Limb (tissue), 2 donors: ENCODE results near the gene SPSB3.

ENCODE experiments used
- DNase-seq, 2 donors: peaks; one replicate each; pipeline ENCODE4 v3.0.0-alpha.2; 2016; ENCODE audit errors: extremely low spot score in 2 of 2

SPSB3 gene

GRCh38 chr16:1775846-1776671 is 6.3 kb downstream of the SPSB3 start:
- no peak for DNase-seq

DNA sequence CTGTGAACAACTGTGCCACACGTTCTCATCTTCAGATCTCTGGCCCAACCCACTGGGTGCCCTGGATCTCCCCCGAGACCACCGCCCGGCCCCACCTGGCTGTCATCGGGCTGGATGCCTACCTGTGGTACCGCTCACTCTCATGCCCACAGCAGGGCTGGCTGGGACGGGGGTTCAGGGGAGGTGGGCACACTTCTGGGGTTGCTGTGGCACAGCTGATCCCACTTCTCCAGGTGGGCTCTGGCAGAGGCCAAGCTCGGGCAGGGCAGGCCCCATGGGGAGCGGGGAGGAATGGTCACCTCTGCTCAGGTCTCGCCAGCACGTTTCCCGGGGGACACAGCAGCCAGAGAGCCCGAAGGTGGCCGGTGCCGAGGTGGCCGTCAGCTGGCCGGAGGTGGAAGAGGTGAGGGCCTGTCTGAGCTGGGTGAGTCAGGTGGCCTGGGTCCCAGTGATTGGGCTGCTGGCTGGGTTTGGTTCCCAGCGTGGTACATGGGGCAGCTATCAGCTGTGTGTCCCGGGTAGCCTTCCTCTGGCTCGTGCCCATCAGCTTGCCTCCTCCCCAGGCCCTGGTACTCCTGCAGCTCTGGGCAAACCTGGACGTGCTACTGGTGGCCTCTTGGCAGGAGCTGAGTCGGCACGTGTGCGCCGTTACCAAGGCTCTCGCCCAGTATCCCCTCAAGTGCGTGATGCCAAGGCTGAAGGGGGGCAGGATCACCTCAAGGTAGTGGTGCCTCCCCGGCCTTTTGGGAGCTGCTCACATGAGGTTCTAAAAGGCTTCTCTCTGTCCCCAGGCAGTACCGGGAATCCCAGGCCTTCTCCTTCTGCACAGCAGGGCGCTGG is 7.1 kb downstream of the SPSB3 start:
- DNase-seq: no peak

DNA sequence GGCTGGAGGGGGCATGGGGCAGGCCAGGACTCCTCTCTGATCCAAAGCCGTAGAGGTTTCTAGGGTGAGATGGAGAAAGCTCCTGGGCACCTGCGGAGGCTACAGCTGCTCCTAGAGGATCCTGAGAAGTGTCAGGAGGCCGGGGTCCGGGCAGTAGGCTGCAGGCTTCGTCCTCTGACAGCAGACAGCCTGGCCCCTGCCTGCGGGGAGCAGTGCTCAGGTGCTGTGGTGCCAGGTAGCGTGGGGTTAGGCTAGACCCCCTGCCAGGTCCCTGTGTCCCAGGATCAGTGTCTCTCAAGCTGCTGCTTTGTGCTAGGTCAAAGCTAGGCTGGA is 8.0 kb downstream of the SPSB3 start:
- no peak for DNase-seq

DNA sequence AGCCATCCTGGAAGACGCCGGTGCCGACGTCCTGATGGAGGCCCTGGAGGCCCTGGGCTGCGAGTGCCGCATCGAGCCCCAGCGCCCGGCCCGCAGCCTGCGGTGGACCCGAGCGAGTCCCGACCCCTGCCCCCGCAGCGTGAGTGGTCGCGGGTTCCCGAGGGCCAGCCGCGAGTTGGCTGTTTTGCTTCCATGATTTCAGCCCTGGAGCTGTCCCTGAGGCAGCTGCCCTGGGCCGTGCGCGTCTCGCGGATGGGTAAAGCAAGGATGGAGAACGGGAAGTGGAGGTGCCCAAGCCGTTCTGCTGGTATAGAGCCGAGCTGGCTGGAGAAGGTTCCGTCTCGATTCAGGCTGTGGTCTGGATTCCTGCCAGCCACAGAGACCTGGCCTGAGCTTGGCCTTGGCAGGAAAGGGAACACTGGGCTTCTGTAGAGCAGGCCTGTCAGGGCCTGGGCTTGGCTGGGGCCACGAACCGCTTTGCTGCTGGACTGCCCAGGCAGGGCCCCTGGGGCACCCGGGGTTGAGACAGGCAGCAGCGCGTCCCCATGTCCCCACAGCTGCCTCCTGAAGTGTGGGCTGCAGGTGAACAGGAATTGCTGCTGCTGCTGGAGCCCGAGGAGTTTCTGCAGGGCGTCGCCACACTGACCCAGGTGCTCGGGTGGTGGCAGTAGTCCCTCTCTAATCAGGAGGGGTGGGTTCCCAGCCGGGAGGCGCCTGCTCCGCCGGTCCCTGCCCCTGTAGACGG is 8.5 kb downstream of the SPSB3 start:
- no peak for DNase-seq

DNA sequence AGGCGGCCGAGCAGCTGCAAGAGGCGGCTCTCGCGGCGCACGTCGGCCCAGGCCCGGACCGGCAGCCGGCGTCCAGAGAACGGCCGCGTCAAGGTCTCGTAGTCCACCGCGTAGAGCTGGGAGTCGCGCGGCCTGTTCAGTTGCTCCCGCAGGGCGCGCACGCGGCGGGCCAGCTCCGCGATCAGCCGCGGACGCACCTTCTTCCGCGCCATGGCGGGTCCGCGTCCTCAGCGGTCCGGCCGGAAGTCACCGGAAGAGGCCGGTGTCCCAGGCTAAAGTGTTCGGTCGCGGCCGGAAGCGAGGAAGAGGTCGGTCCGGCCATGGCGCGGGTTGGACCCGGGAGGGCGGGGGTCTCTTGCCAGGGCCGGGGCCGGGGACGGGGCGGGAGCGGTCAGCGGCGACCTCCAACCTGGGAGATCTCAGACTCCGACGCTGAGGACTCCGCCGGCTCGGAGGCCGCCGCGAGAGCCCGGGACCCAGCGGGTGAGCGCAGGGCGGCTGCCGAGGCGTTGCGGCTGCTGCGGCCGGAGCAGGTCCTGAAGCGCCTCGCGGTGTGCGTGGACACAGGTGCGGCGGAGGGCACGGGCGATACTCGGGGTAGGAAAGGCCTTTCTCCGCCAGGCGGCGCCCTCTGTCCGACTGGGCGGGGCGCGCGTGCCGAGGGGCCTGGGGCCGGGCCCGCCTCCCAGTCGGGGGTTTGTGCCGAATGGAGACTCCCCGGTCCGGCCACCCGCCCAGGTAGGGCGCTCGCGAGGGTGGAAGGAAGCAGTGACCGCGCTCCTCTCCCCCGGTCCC is 9.3 kb downstream of the SPSB3 start, which contains the start of gene MRPS34:
MRPS34 (minus strand) TSS at position 227 of the 795 bp plus-strand sequence; CDS start at position 212, 15 bp downstream.
- peak; percentile 72 to 92 for DNase-seq

- DNase-seq: peak in 1 of 2 donors; percentile 68
Observed at GRCh38 chr16:1772362-1772907, 9.9 kb downstream of the SPSB3 start, which contains the start of gene EME2. TSS of gene EME2 (plus strand) at chr16:1772810. CDS start at chr16:1773228, 418 bp downstream.

DNA sequence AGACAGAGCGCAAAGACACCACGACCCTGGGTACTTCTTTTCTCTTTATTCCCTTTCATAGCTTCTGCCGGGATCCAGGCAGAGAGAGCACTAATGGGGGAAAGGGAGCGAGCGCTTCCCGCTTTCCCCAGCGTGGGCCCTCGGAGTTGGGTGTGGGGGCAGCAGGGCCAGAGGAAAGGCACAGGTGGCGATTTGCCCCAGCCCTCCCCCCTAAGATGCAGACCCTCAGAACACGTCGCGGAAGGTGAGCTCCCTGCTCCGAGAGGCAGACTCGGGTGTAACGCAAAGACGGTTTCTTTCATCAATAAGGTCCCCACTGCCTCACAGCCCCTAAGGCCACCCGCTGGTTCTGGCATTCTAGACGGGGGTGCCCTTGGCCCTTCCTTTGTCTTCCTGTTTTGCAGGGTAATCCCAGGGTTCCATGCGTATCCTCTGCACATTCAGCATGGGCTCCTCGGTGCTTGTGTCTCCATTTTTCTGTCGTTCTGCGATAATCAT is 10.5 kb downstream of the SPSB3 start:
- DNase-seq: no peak

DNA sequence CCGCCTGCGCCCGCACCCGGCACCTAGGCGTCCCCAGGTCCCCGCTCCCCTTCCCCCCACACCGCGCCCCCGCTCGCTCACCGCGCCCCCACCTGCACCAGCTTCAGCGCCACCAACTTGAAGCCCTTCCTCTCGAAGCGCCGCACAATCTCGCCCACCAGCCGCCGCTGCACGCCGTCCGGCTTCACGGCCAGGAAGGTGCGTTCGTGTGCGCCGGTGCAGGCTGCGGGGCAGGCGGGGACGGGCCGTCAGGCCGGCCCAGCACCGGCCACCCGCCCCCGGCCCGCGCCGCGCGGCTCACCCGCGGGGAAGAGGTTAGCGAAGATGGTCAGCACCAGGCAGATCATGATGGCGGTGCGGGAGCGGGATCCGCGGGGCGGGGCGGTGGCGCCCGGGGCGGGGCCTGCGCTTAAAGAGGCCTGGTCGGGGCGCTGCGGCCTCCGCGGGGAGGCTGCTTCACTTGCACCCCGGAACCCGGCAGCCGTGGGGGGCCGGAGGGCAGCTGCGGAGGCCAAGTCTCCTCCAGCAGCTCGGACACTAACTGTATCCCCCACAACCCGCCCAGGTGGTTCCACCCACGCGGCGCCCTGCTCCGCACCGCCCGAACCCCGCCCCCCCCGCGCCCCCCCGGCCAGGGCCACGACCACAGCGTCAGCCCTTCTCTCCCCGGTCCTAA is 11.0 kb downstream of the SPSB3 start, which contains the start of gene NME3:
NME3 (minus strand) TSS at position 356 of the 676 bp plus-strand sequence; CDS start at position 347, 9 bp downstream.
- DNase-seq: peak; percentile 49 to 86

GRCh38 chr16:1770328-1771187 is 11.8 kb downstream of the SPSB3 start:
- DNase-seq: no peak

- DNase-seq: no peak
Observed at GRCh38 chr16:1769402-1770300, 12.7 kb downstream of the SPSB3 start.

GRCh38 chr16:1768767-1769401 is 13.5 kb downstream of the SPSB3 start:
- no peak for DNase-seq

GRCh38 chr16:1768061-1768766 is 14.2 kb downstream of the SPSB3 start:
- DNase-seq: no peak

DNA sequence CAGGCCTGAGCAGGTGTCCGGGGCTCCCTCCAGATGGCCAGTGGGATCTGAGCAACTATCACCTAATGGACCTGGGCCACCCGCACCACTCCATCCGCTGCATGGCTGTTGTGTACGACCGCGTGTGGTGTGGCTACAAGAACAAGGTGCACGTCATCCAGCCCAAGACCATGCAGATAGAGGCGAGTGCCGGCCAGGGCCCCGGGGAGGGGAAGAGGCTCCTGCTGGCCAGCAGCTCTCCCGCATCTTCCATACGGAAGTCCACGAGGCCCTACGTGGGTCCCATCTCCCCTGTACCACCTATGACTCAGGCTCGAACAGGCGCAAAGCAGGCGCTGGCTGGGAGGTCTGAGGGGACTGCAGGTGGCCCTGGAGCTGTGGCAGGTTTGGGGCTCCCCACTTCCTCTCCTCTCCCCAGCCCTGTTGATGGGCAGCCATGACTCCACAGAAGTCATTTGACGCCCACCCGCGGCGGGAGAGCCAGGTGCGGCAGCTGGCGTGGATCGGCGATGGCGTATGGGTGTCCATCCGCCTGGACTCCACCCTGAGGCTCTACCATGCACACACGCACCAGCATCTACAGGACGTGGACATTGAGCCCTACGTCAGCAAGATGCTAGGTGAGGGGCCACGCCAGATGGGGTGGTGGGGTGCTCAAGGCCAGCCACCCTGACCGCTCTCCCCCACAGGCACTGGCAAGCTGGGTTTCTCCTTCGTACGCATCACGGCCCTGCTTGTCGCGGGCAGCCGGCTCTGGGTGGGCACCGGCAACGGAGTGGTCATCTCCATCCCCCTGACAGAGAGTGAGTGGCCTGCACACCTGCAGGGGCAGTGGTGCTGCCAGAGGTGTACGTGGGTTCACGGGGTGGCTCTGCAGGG is 15.0 kb downstream of the SPSB3 start:
- no peak for DNase-seq

- DNase-seq: no peak
Observed at GRCh38 chr16:1766701-1767100, 15.7 kb downstream of the SPSB3 start.

DNA sequence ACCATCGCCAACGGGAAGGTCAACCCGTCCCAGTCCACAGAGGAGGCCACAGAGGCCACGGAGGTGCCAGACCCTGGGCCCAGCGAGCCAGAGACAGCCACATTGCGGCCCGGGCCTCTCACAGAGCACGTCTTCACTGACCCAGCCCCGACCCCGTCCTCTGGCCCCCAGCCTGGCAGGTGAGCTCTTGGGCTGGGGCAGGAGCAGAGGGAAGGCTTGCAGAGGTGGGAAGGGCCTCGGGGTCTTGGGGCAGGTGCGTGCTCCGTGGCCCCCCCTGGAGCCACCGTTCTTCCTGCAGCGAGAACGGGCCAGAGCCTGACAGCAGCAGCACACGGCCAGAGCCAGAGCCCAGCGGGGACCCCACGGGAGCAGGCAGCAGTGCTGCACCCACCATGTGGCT is 16.1 kb downstream of the SPSB3 start:
- no peak for DNase-seq

DNA sequence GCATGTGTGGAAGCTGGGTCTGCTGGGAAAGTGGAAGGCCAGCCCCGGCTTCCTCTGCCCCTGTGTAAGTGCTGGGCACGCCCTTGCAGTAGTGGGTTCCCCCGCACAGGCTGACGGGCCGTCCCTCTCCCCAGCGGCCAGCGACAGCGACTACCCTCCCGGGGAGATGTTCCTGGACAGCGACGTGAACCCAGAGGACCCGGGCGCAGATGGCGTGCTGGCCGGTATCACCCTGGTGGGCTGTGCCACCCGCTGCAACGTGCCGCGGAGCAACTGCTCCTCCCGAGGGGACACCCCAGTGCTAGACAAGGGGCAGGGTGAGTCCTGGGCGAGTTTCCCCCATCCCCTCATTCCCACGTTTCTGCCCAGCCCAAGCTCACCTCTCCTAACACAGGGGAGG is 16.5 kb downstream of the SPSB3 start:
- no peak for DNase-seq
